IMR-90 (cell line): ENCODE data around the gene KCNJ16. TPM values are rescaled to one million over a fixed set of nuclear protein-coding genes. Genes with fewer than 3 reads are reported as not detected.

Experiments used
- ATAC-seq: fragments of 200-7000 bp; cut with Tn5 transposase; 2 replicates; pipeline ENCODE4 v1.9.1; 2020; ENCODE audit warnings: low read depth, mild to moderate bottlenecking, moderate library complexity
- BruUV-seq: library from RNA; stranded (reverse); fragments of 400-500 nt; replicated peaks from 2 replicates; lab custom pipeline; 2021; lab: Mats Ljungman, UMichigan
- CTCF ChIA-PET: fragments of 300-600 bp; formaldehyde crosslinking; extraction: SDS; loops from one replicate; lab custom pipeline; 2021; ENCODE audit warnings: antibody characterized with exemption; lab: Yijun Ruan, JAX
- POLR2A ChIA-PET: fragments of 300-600 bp; sonication (Branson Sonifier 250); formaldehyde crosslinking; loops from one replicate; lab custom pipeline; 2022; ENCODE audit warnings: antibody characterized with exemption; ENCODE audit not compliant: unreplicated experiment; lab: Charles Lee
- DNase-seq: peaks from one replicate; pipeline ENCODE4 v3.0.0; 2013
- H2AFZ ChIP-seq: replicated peaks from 2 replicates; pipeline ENCODE3; 2013; ENCODE audit warnings: low read length, mild to moderate bottlenecking; ENCODE audit not compliant: poor library complexity
- H2AK5ac ChIP-seq: 2 replicates; pipeline ENCODE4 v1.6.1; 2013; ENCODE audit warnings: low read depth, low read length, inconsistent platforms
- H2AK9ac ChIP-seq: replicated peaks from 2 replicates; pipeline ENCODE3; 2013; ENCODE audit warnings: mild to moderate bottlenecking, low read depth, low read length, moderate library complexity; ENCODE audit not compliant: poor library complexity
- H2BK120ac ChIP-seq: 2 replicates; pipeline ENCODE4 v1.6.1; 2013; ENCODE audit warnings: low read depth, low read length, inconsistent platforms
- H2BK15ac ChIP-seq: 3 replicates; pipeline ENCODE4 v1.6.1; 2013; ENCODE audit warnings: low read depth, low read length, inconsistent platforms
- H2BK20ac ChIP-seq: 2 replicates; pipeline ENCODE4 v1.6.1; 2013; ENCODE audit warnings: low read depth, mild to moderate bottlenecking, inconsistent platforms, low read length, moderate library complexity
- H2BK5ac ChIP-seq: 2 replicates; pipeline ENCODE4 v1.6.1; 2013; ENCODE audit warnings: mild to moderate bottlenecking, low read depth, low read length, inconsistent platforms; ENCODE audit not compliant: poor library complexity, severe bottlenecking
- H3K14ac ChIP-seq: replicated peaks from 2 replicates; pipeline ENCODE4 v1.6.1; 2013; ENCODE audit warnings: low read depth, low read length, inconsistent platforms
- H3K18ac ChIP-seq: 2 replicates; pipeline ENCODE4 v1.6.1; 2013; ENCODE audit warnings: low read depth, low read length, control low read depth
- H3K23ac ChIP-seq: 2 replicates; pipeline ENCODE4 v1.6.1; 2013; ENCODE audit warnings: low read depth, low read length, inconsistent platforms
- H3K27ac ChIP-seq: 2 replicates; pipeline ENCODE4 v1.5.1; 2013; ENCODE audit warnings: mild to moderate bottlenecking, control low read depth, low read length; ENCODE audit not compliant: insufficient read depth
- H3K27me3 ChIP-seq: 2 replicates; pipeline ENCODE4 v1.6.1; 2013; ENCODE audit warnings: low read length; ENCODE audit not compliant: control insufficient read depth, insufficient read depth
- H3K36me3 ChIP-seq: 2 replicates; pipeline ENCODE4 v1.6.1; 2013; ENCODE audit warnings: low read length, mixed read lengths; ENCODE audit not compliant: control insufficient read depth, insufficient read depth
- H3K4ac ChIP-seq: 2 replicates; pipeline ENCODE4 v1.6.1; 2013; ENCODE audit warnings: low read depth, low read length, inconsistent platforms
- H3K4me1 ChIP-seq: 2 replicates; pipeline ENCODE4 v1.6.1; 2013; ENCODE audit warnings: low read length, mixed read lengths; ENCODE audit not compliant: control insufficient read depth, insufficient read depth
- H3K4me2 ChIP-seq: 2 replicates; pipeline ENCODE4 v1.6.1; 2013; ENCODE audit warnings: low read depth, mild to moderate bottlenecking, control low read depth, low read length, moderate library complexity
- H3K4me3 ChIP-seq: 2 replicates; pipeline ENCODE4 v1.5.1; 2013; ENCODE audit warnings: low read depth, mild to moderate bottlenecking, control low read depth, low read length, moderate library complexity; ENCODE audit not compliant: insufficient read depth
- H3K56ac ChIP-seq: 2 replicates; pipeline ENCODE4 v1.6.1; 2013; ENCODE audit warnings: low read length, inconsistent platforms; ENCODE audit not compliant: insufficient read depth; ENCODE audit errors: extremely low read depth
- H3K79me1 ChIP-seq, 2 experiments: 2 replicates each; pipeline ENCODE4 v1.6.1; 2013; ENCODE audit warnings: low read length in 2 of 2, inconsistent platforms in 1 of 2, low read depth in 1 of 2
- H3K9ac ChIP-seq: 2 replicates; pipeline ENCODE4 v1.6.1; 2013; ENCODE audit warnings: low read depth, low read length, control low read depth
- H3K9me1 ChIP-seq: 2 replicates; pipeline ENCODE4 v1.6.1; 2013; ENCODE audit warnings: low read length, inconsistent platforms; ENCODE audit not compliant: insufficient read depth
- H3K9me3 ChIP-seq: 2 replicates; pipeline ENCODE4 v1.6.1; 2013; ENCODE audit warnings: low read length; ENCODE audit not compliant: control insufficient read depth, insufficient read depth
- H4K20me1 ChIP-seq: 2 replicates; pipeline ENCODE4 v1.6.1; 2013; ENCODE audit warnings: low read length, inconsistent platforms; ENCODE audit not compliant: insufficient read depth
- H4K5ac ChIP-seq: 2 replicates; pipeline ENCODE4 v1.6.1; 2013; ENCODE audit warnings: mild to moderate bottlenecking, low read depth, low read length, control low read depth
- H4K8ac ChIP-seq, 2 experiments: 2 replicates each; pipeline ENCODE4 v1.6.1; 2013; ENCODE audit warnings: low read depth in 2 of 2, low read length in 2 of 2, control low read depth in 1 of 2, inconsistent platforms in 1 of 2
- H4K91ac ChIP-seq: 2 replicates; pipeline ENCODE4 v1.6.1; 2013; ENCODE audit warnings: low read depth, low read length, inconsistent platforms; ENCODE audit not compliant: insufficient read depth
- BHLHE40 ChIP-seq: fragments of 150-350 bp; IDR thresholded peaks from 2 replicates; pipeline ENCODE4 v1.6.1; 2016; ENCODE audit warnings: mild to moderate bottlenecking, low read depth, low read length
- CEBPB ChIP-seq: IDR thresholded peaks from 2 replicates; pipeline ENCODE4 v1.6.1; 2012; ENCODE audit warnings: low read depth, low read length, improper control_type of control experiment
- CHD1 ChIP-seq: IDR thresholded peaks from 2 replicates; pipeline ENCODE4 v1.6.1; 2012; ENCODE audit warnings: low read depth, low read length, improper control_type of control experiment
- CTCF ChIP-seq: conservative IDR thresholded peaks from 2 replicates; pipeline ENCODE4 v1.5.1; 2012; ENCODE audit warnings: mild to moderate bottlenecking, low read depth, low read length, improper control_type of control experiment
- ELK1 ChIP-seq: fragments of 150-350 bp; IDR thresholded peaks from 2 replicates; pipeline ENCODE4 v1.6.1; 2016; ENCODE audit warnings: low read depth, mild to moderate bottlenecking, low read length, moderate library complexity, borderline replicate concordance
- MAFK ChIP-seq: IDR thresholded peaks from 2 replicates; pipeline ENCODE4 v1.6.1; 2012; ENCODE audit warnings: low read depth, low read length, improper control_type of control experiment
- MAZ ChIP-seq: IDR thresholded peaks from 2 replicates; pipeline ENCODE4 v1.6.1; 2012; ENCODE audit warnings: low read depth, mild to moderate bottlenecking, low read length, improper control_type of control experiment, moderate library complexity, borderline replicate concordance
- NFE2L2 ChIP-seq: fragments of 150-350 bp; IDR thresholded peaks from 2 replicates; pipeline ENCODE4 v1.6.1; 2016; ENCODE audit warnings: low read depth, mild to moderate bottlenecking, low read length
- POLR2A ChIP-seq: IDR thresholded peaks from 2 replicates; pipeline ENCODE4 v1.6.1; 2012; ENCODE audit warnings: mild to moderate bottlenecking, low read depth, low read length
- RAD21 ChIP-seq: IDR thresholded peaks from 2 replicates; pipeline ENCODE4 v1.6.1; 2012; ENCODE audit warnings: low read length, improper control_type of control experiment
- SMC3 ChIP-seq: fragments of 150-350 bp; IDR thresholded peaks from 2 replicates; pipeline ENCODE4 v1.6.1; 2016; ENCODE audit warnings: low read depth, mild to moderate bottlenecking, antibody characterized with exemption, low read length, moderate library complexity
- USF2 ChIP-seq: fragments of 150-350 bp; IDR thresholded peaks from 2 replicates; pipeline ENCODE4 v1.6.1; 2017; ENCODE audit warnings: mild to moderate bottlenecking, antibody characterized with exemption, low read length, low read depth
- WGBS, 2 experiments: methylation state at CpG; one replicate each; pipeline versions ENCODE4 v1.1.5 to v1.1.7; 2013; ENCODE audit warnings: missing lambda C conversion rate in 2 of 2; ENCODE audit not compliant: insufficient read length in 1 of 2; ENCODE audit errors: extremely low coverage in 2 of 2; 5-methylcytosine and 5-hydroxymethylcytosine counted together
- dilution Hi-C: fragments of 300-500 bp; cut with HindIII; formaldehyde crosslinking; loops from one replicate; pipeline ENCODE4 v1.14.3; 2018; ENCODE audit warnings: low sequenced_read_pairs; ENCODE audit not compliant: unreplicated experiment
- in situ Hi-C: fragments of 300-500 bp; cut with MboI; formaldehyde crosslinking; loops from 3 replicates; pipeline ENCODE4 v1.14.3; 2019; ENCODE audit warnings: low sequenced_read_pairs, inconsistent platforms, mixed read lengths
- intact Hi-C: fragments of 100-400 bp; cut with micrococcal nuclease; formaldehyde crosslinking; loops from 2 replicates; pipeline ENCODE4 v1.10.0; 2022
- polyA plus RNA-seq, 3 experiments: library from polyadenylated mRNA; depleted of rRNA; stranded (reverse); fragments of >200 nt; gene quantifications; 2 replicates each; pipeline ENCODE4 v1.2.3, GENCODE V29; 2012; ENCODE audit warnings: low replicate concordance in 1 of 3
- total RNA-seq: library from RNA; depleted of rRNA; stranded (reverse); fragments of >200 nt; gene quantifications from 2 replicates; pipeline ENCODE4 v1.2.3, GENCODE V29; 2012

Gene KCNJ16
- total and polyA plus RNA-seq, 2 of the 4 experiments (the other 2 are of a cell fraction), result not detected

GRCh38 chr17:70053241-70054234 is 21.5 kb upstream of the KCNJ16 start (continued):
- no peak for TF ChIP-seq ELK1
- no peak for TF ChIP-seq SMC3

DNA sequence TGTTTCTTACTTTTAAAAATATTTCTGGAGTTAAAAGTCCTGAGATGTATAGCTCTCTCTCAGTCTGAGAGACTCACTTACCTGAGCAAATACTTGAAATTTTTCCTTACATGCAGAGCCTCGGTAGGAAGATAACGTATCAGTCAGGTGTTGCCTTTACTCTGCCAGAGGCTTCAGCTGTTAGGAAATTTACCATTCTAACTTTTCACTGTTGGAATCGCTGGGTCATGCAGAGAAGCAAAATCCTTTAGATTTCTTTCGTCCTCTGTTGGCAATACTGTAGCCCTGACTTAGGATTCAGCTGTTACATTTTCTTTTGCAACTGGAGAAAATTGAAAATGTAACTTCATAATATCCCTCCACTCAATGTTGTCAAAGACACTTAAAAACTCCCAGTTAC is 20.0 kb upstream of the KCNJ16 start:
- dilution Hi-C loops, result no loop called here
- 83% methylated on average over 1 of the region's 4 CpGs; no CpG with 5 or more reads in 1 of the 2 experiments for WGBS, 2 experiments
- Histone ChIP-seq H2AK9ac (no peak overlapping the region), H4K8ac (no peak overlapping the region), H2AK5ac (no peak overlapping the region), H3K4ac (no peak overlapping the region), H3K27ac (no peak overlapping the region), H3K18ac (no peak overlapping the region), H3K23ac (no peak overlapping the region), H3K27me3 (no peaks in the 10 kb centered on the region), H3K4me1 (peaks cover 5% of the 10 kb centered on the region; the same call in 1 of the 2 replicates), H3K79me1 (no peaks in the 10 kb centered on the region), H3K9me3 (no peaks in the 10 kb centered on the region), H2BK15ac (no peak overlapping the region), H3K14ac (no peak overlapping the region), H3K9me1 (no peaks in the 10 kb centered on the region; the same call in 1 of the 2 replicates), H4K5ac (no peak overlapping the region), H2BK5ac (no peak overlapping the region), H2BK20ac (no peak overlapping the region), H4K20me1 (no peaks in the 10 kb centered on the region), H2BK120ac (no peak overlapping the region), H4K91ac (no peak overlapping the region), H3K4me3 (no peak overlapping the region), H3K56ac (no peak overlapping the region), H3K9ac (no peak overlapping the region), H2AFZ (no peak overlapping the region), H3K36me3 (no peaks in the 10 kb centered on the region), H3K4me2 (no peak overlapping the region)
- CTCF ChIA-PET, result interaction anchor here (1.2 kb wide), 1 partner anchor 8 kb away, joined by 3 read pairs; no protein-coding TSS in a partner anchor
- intact Hi-C loops, result no loop called here
- POLR2A ChIA-PET, result no interaction called here
- in situ Hi-C loops, result no loop called here
- ATAC-seq (no peak), DNase-seq (no peak)
- BruUV-seq, result no TSS peak
- TF ChIP-seq USF2 (no peak), CTCF (no peak), RAD21 (no peak), MAZ (no peak), CEBPB (no peak), POLR2A (no peak), NFE2L2 (no peak), CHD1 (no peak), SMC3 (no peak), MAFK (no peak), BHLHE40 (no peak)
